ENCODE measurements around the gene SH3RF2.
A peak's percentile ranks its signal among the peaks of the same experiment; 100 is the strongest.

The SH3RF2 gene

GRCh38 chr5:145915970-145916638 is 20.3 kb upstream of the SH3RF2 start:
- H3K9me3 Mint-ChIP-seq = no peaks in the 10 kb centered on the region
- no peaks in the 10 kb centered on the region for H3K4me1 Mint-ChIP-seq
- no peak overlapping the region for H3K27ac Mint-ChIP-seq
- H3K36me3 Mint-ChIP-seq = no peaks in the 10 kb centered on the region
- ATAC-seq (no peak), DNase-seq (ENCODE audit: low spot score in 2 of 2) (no peak)
- no peak overlapping the region for H3K4me3 Mint-ChIP-seq

- H3K36me3 Mint-ChIP-seq = no peaks in the 10 kb centered on the region
- H3K9me3 Mint-ChIP-seq = no peaks in the 10 kb centered on the region
- no peak overlapping the region for H3K4me3 Mint-ChIP-seq
- DNase-seq (ENCODE audit: low spot score in 2 of 2) (no peak), ATAC-seq (no peak)
- H3K27ac Mint-ChIP-seq = no peak overlapping the region
- no peaks in the 10 kb centered on the region for H3K4me1 Mint-ChIP-seq
Observed at GRCh38 chr5:145917288-145917687, 19.1 kb upstream of the SH3RF2 start.

GRCh38 chr5:145918397-145918796 is 18.0 kb upstream of the SH3RF2 start:
- H3K4me1 Mint-ChIP-seq = no peaks in the 10 kb centered on the region
- ATAC-seq = no peak
- no peak overlapping the region for H3K27ac Mint-ChIP-seq
- no peak overlapping the region for H3K4me3 Mint-ChIP-seq
- no peaks in the 10 kb centered on the region for H3K36me3 Mint-ChIP-seq
- no peaks in the 10 kb centered on the region for H3K9me3 Mint-ChIP-seq
- no peak for DNase-seq (ENCODE audit: low spot score in 2 of 2)

- Mint-ChIP-seq H3K4me1 (no peaks in the 10 kb centered on the region), H3K9me3 (no peaks in the 10 kb centered on the region), H3K27ac (no peak overlapping the region), H3K36me3 (no peaks in the 10 kb centered on the region), H3K4me3 (no peak overlapping the region)
- ATAC-seq = no peak
- no peak for DNase-seq (ENCODE audit: low spot score in 2 of 2)
Observed at GRCh38 chr5:145919413-145919812, 17.0 kb upstream of the SH3RF2 start.

GRCh38 chr5:145920542-145921210 is 15.7 kb upstream of the SH3RF2 start:
- H3K4me3 Mint-ChIP-seq = no peak overlapping the region
- no peaks in the 10 kb centered on the region for H3K9me3 Mint-ChIP-seq
- no peak for ATAC-seq
- H3K27ac Mint-ChIP-seq = no peak overlapping the region
- no peaks in the 10 kb centered on the region for H3K36me3 Mint-ChIP-seq
- DNase-seq (ENCODE audit: low spot score in 2 of 2) = no peak
- H3K4me1 Mint-ChIP-seq = no peaks in the 10 kb centered on the region

GRCh38 chr5:145921211-145921610 is 15.2 kb upstream of the SH3RF2 start:
- no peak for ATAC-seq
- no peaks in the 10 kb centered on the region for H3K4me1 Mint-ChIP-seq

GRCh38 chr5:145922059-145922458 is 14.3 kb upstream of the SH3RF2 start:
- Mint-ChIP-seq H3K4me1 (no peaks in the 10 kb centered on the region), H3K4me3 (no peak overlapping the region), H3K36me3 (no peaks in the 10 kb centered on the region), H3K9me3 (no peaks in the 10 kb centered on the region), H3K27ac (no peak overlapping the region)
- DNase-seq (ENCODE audit: low spot score in 2 of 2) = no peak
- no peak for ATAC-seq

More at GRCh38 chr5:145921211-145921610, 15.2 kb upstream of the SH3RF2 start:
- Mint-ChIP-seq H3K27ac (no peak overlapping the region), H3K9me3 (no peaks in the 10 kb centered on the region), H3K4me3 (no peak overlapping the region), H3K36me3 (no peaks in the 10 kb centered on the region)
- no peak for DNase-seq (ENCODE audit: low spot score in 2 of 2)

GRCh38 chr5:145923405-145923804 is 13.0 kb upstream of the SH3RF2 start:
- Mint-ChIP-seq H3K27ac (no peak overlapping the region), H3K36me3 (no peaks in the 10 kb centered on the region), H3K4me3 (no peak overlapping the region), H3K9me3 (no peaks in the 10 kb centered on the region), H3K4me1 (no peaks in the 10 kb centered on the region)
- ATAC-seq (no peak), DNase-seq (ENCODE audit: low spot score in 2 of 2) (no peak)

- Mint-ChIP-seq H3K4me3 (no peak overlapping the region), H3K36me3 (no peaks in the 10 kb centered on the region), H3K27ac (no peak overlapping the region), H3K9me3 (no peaks in the 10 kb centered on the region), H3K4me1 (no peaks in the 10 kb centered on the region)
- DNase-seq (ENCODE audit: low spot score in 2 of 2) (no peak), ATAC-seq (no peak)
Observed at GRCh38 chr5:145924849-145925248, 11.5 kb upstream of the SH3RF2 start.

GRCh38 chr5:145925353-145925752 is 11.0 kb upstream of the SH3RF2 start:
- Mint-ChIP-seq H3K4me3 (no peak overlapping the region), H3K27ac (no peak overlapping the region), H3K36me3 (no peaks in the 10 kb centered on the region), H3K4me1 (no peaks in the 10 kb centered on the region), H3K9me3 (no peaks in the 10 kb centered on the region)
- DNase-seq (ENCODE audit: low spot score in 2 of 2) (no peak), ATAC-seq (no peak)

GRCh38 chr5:145925803-145926202 is 10.6 kb upstream of the SH3RF2 start:
- Mint-ChIP-seq H3K36me3 (no peaks in the 10 kb centered on the region), H3K27ac (no peak overlapping the region), H3K4me3 (no peak overlapping the region), H3K4me1 (no peaks in the 10 kb centered on the region), H3K9me3 (no peaks in the 10 kb centered on the region)
- no peak for ATAC-seq
- DNase-seq (ENCODE audit: low spot score in 2 of 2) = no peak

GRCh38 chr5:145931718-145932117 is 4.7 kb upstream of the SH3RF2 start:
- Mint-ChIP-seq H3K9me3 (no peaks in the 10 kb centered on the region), H3K27ac (no peak overlapping the region), H3K36me3 (no peaks in the 10 kb centered on the region), H3K4me1 (peaks cover 7% of the 10 kb centered on the region), H3K4me3 (no peak overlapping the region)
- no peak for ATAC-seq
- DNase-seq (ENCODE audit: low spot score in 2 of 2) = no peak

- Mint-ChIP-seq H3K4me1 (peaks cover 19% of the 10 kb centered on the region), H3K4me3 (no peak overlapping the region), H3K9me3 (no peaks in the 10 kb centered on the region), H3K27ac (no peak overlapping the region), H3K36me3 (no peaks in the 10 kb centered on the region)
- ATAC-seq = no peak
- DNase-seq (ENCODE audit: low spot score in 2 of 2) = no peak
Observed at GRCh38 chr5:145934276-145934675, 2.1 kb upstream of the SH3RF2 start.

GRCh38 chr5:145937432-145938250 is 1.3 kb downstream of the SH3RF2 start:
- peak; percentile 76 for ATAC-seq
- H3K4me3 Mint-ChIP-seq = peak overlapping the region; percentile 47
- no peak overlapping the region for H3K27ac Mint-ChIP-seq

GRCh38 chr5:145938776-145939539 is 2.6 kb downstream of the SH3RF2 start:
- Mint-ChIP-seq H3K4me3 (no peak overlapping the region), H3K36me3 (no peaks in the 10 kb centered on the region), H3K4me1 (peaks cover 32% of the 10 kb centered on the region), H3K27ac (no peak overlapping the region), H3K9me3 (no peaks in the 10 kb centered on the region)
- ATAC-seq (no peak), DNase-seq (ENCODE audit: low spot score in 2 of 2) (no peak)

More at GRCh38 chr5:145937432-145938250, 1.3 kb downstream of the SH3RF2 start:
- Mint-ChIP-seq H3K4me1 (peaks cover 32% of the 10 kb centered on the region), H3K9me3 (no peaks in the 10 kb centered on the region), H3K36me3 (no peaks in the 10 kb centered on the region)
- DNase-seq (ENCODE audit: low spot score in 2 of 2) = peak in 1 of 2 donors; percentile 60

Data from stimulated activated effector memory CD8-positive, alpha-beta T cell treated with anti-CD3 and anti-CD28 coated beads, Interleukin-12 subunit alpha, Interleukin-12 subunit beta, amount 100 ng/mL, for 72 hours (primary cell).